ENCODE measurements around the gene NELFA. TPM values are rescaled to one million over a fixed set of nuclear protein-coding genes. Genes with fewer than 3 reads are reported as not detected.

The NELFA gene
- total RNA-seq, 3 donors from 2014 or later (not counting 1 experiment from before 2014, with no cell fraction given), result 38.7 to 47.6 (median 46.0) TPM

DNA sequence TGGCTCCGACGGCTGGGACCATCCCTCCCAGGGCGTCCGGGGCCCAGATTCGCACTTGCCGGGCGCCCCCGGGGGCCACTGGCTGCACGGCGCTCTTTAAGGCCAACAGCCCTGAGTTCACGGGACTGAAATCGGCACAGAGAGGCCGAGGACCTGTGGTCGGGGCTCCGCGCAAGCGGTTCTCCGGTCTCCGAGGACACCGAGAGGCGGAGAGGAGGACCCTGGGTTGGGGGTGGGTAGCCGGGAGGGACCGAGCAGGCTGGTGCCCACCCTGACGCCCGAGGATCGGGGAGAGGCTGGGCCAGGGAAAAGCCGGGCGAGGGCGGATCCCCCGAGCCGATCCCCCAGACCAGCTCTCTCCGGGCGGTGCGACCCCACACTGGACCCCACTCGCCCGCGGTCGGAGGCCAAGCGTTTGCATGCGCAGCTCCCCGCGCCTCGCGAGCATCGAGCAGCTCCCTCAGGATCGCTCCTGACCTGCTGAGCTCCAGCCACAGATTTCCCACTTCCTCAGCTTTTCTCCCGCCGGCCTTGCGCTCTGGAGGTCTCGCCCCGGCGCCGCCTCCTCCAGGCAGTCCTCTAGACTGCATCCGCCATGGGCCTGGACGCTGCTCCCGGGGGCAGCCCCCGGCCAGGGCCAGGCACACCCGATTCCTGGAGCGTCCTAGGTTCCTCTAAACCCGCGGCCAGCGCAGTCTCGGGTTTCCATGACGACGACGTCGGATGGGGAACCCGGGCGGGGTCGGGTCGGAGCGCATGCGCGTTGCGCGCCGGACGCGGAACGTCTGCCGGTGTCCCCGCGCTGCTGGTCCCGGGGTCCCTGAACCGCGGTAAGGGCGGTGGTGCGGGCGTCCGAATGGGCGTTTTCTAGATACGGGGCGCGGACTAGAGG, 32.7 kb upstream of the NELFA start:
- H3K9me3 ChIP-seq (ENCODE audit: control insufficient read depth, insufficient read depth, low read length), result no peaks in the 10 kb centered on the region
- peak overlapping the region; percentile 54 for H3K4me3 ChIP-seq (ENCODE audit: low read length)
- H3K27me3 Mint-ChIP-seq (ENCODE audit: low read depth in 2 of 2), result peaks cover 31 to 32% of the 10 kb centered on the region in 2 donors
- ATAC-seq (peak; percentile 65 to 66 (median 65)), DNase-seq (peak; percentile 59 to 89)
- H3K27ac Mint-ChIP-seq, result peak overlapping the region in 1 of 2 donors; percentile 47
- WGBS (ENCODE audit: insufficient coverage), result 1% methylated on average over 94 of the region's 94 CpGs
- H3K27me3 ChIP-seq (ENCODE audit: control insufficient read depth, insufficient read depth, low read length), result peaks cover 5% of the 10 kb centered on the region
- no peaks in the 10 kb centered on the region for H3K36me3 ChIP-seq (ENCODE audit: control insufficient read depth, insufficient read depth, low read length)
- TF ChIP-seq, protein P1, sequence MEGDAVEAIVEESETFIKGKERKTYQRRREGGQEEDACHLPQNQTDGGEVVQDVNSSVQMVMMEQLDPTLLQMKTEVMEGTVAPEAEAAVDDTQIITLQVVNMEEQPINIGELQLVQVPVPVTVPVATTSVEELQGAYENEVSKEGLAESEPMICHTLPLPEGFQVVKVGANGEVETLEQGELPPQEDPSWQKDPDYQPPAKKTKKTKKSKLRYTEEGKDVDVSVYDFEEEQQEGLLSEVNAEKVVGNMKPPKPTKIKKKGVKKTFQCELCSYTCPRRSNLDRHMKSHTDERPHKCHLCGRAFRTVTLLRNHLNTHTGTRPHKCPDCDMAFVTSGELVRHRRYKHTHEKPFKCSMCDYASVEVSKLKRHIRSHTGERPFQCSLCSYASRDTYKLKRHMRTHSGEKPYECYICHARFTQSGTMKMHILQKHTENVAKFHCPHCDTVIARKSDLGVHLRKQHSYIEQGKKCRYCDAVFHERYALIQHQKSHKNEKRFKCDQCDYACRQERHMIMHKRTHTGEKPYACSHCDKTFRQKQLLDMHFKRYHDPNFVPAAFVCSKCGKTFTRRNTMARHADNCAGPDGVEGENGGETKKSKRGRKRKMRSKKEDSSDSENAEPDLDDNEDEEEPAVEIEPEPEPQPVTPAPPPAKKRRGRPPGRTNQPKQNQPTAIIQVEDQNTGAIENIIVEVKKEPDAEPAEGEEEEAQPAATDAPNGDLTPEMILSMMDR (IDR thresholded peaks at IDR 0.05), result no peak
- no peaks in the 10 kb centered on the region for H3K4me1 Mint-ChIP-seq
- peaks cover 18% of the 10 kb centered on the region for H3K4me1 ChIP-seq (ENCODE audit: control insufficient read depth, insufficient read depth, low read length)
- intact Hi-C loops (cut with micrococcal nuclease), result no loop called here
- peak overlapping the region; percentile 78 for H3K4me3 Mint-ChIP-seq
- no peaks in the 10 kb centered on the region for H3K9me3 Mint-ChIP-seq
- H3K27ac ChIP-seq (ENCODE audit: low read length), result no peak overlapping the region
- H3K36me3 Mint-ChIP-seq, result no peaks in the 10 kb centered on the region

DNA sequence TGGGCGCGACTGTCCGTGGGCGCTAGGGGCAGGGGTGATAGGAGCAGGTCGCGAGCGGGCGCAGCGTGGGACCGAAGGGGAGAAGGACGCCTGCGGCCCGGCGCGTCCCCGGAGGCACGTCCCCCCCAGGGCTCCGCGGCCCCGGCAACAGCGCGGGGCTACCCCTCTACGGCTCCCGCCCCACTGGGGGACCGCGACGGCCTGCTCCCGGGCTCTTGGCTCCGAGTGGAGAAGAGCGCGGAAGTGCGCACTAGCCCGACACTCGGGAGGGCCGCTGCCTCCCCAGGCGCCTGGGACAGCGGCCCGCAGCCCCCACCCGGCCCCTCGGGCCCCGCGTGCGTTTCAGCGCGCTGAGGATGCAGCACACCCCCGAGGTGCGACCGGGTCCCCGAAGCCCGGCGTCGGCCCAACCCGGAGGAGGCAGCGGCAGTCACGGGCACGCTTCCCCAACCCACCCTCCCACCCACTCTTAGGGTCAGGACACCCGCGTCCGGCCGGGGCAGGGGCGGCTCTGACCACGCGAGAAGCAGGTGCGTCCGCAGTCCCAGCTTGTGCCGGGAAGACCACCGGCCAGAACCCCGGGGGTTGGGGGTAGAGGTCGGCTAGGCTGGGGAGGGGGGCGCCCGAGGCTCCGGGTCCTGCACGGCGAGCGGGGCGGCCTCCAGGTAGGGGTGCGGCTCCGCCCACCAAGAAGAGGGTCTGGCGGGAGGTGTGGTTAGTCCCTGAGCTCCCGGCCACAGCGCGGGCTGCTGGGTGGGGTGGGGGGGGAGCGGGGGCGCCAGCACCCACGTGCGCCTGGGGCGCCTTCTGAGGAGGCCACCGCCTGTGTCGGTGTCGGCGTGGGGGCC, 31.8 kb upstream of the NELFA start:
- Histone ChIP-seq H3K36me3 (ENCODE audit: control insufficient read depth, insufficient read depth, low read length) (no peaks in the 10 kb centered on the region), H3K4me1 (ENCODE audit: control insufficient read depth, insufficient read depth, low read length) (peaks cover 18% of the 10 kb centered on the region), H3K27me3 (ENCODE audit: control insufficient read depth, insufficient read depth, low read length) (peaks cover 5% of the 10 kb centered on the region), H3K27ac (ENCODE audit: low read length) (no peak overlapping the region), H3K4me3 (ENCODE audit: low read length) (no peak overlapping the region), H3K9me3 (ENCODE audit: control insufficient read depth, insufficient read depth, low read length) (no peaks in the 10 kb centered on the region)
- Mint-ChIP-seq H3K36me3 (no peaks in the 10 kb centered on the region), H3K4me3 (peak overlapping the region; percentile 85), H3K27me3 (ENCODE audit: low read depth in 2 of 2) (peaks cover 31 to 35% of the 10 kb centered on the region in 2 donors), H3K9me3 (no peaks in the 10 kb centered on the region), H3K4me1 (no peaks in the 10 kb centered on the region), H3K27ac (no peak overlapping the region)
- ATAC-seq, result no peak
- peak in 1 of 2 donors; percentile 19 for DNase-seq
- TF ChIP-seq, protein P1 (IDR thresholded peaks at IDR 0.05), result no peak
- intact Hi-C loops (cut with micrococcal nuclease), result no loop called here
- WGBS (ENCODE audit: insufficient coverage), result 6% methylated on average over 86 of the region's 91 CpGs

DNA sequence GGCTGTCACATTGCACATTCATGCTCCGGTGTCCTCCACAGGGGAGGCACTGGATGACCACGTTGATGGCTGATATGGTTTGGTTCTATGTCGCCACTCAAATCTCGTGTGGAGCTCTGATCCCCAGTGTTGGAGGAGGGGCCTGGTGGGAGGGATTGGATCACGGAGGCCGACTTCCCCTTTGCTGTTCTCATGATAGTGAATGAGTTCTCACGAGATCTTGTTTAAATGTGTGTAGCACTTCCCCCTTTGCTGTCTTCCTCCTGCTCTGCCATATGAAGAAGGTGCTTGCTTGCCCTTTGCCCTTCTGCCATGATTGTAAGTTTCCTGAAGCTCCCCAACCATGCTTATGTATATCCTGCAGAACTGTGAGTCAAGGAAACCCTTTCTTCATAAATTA, 28.1 kb upstream of the NELFA start:
- intact Hi-C loops (cut with micrococcal nuclease), result loop anchor here (5.0 kb wide), 1 partner anchor 285 kb away; no protein-coding TSS in a partner anchor
- peaks cover 12% of the 10 kb centered on the region for H3K4me1 ChIP-seq (ENCODE audit: control insufficient read depth, insufficient read depth, low read length)
- no peaks in the 10 kb centered on the region for H3K9me3 ChIP-seq (ENCODE audit: control insufficient read depth, insufficient read depth, low read length)
- no peaks in the 10 kb centered on the region for H3K36me3 Mint-ChIP-seq
- TF ChIP-seq, protein P1 (IDR thresholded peaks at IDR 0.05), result no peak
- H3K27ac ChIP-seq (ENCODE audit: low read length), result no peak overlapping the region
- no peaks in the 10 kb centered on the region for H3K36me3 ChIP-seq (ENCODE audit: control insufficient read depth, insufficient read depth, low read length)
- ATAC-seq, result no peak
- H3K27me3 ChIP-seq (ENCODE audit: control insufficient read depth, insufficient read depth, low read length), result peaks cover 5% of the 10 kb centered on the region
- H3K4me3 ChIP-seq (ENCODE audit: low read length), result no peak overlapping the region
- peaks cover 37 to 41% of the 10 kb centered on the region in 2 donors for H3K27me3 Mint-ChIP-seq (ENCODE audit: low read depth in 2 of 2)
- no peak overlapping the region for H3K27ac Mint-ChIP-seq
- 62% methylated on average over 7 of the region's 7 CpGs for WGBS (ENCODE audit: insufficient coverage)
- H3K4me3 Mint-ChIP-seq, result no peak overlapping the region
- H3K9me3 Mint-ChIP-seq, result no peaks in the 10 kb centered on the region
- H3K4me1 Mint-ChIP-seq, result no peaks in the 10 kb centered on the region
- no peak for DNase-seq
